K562 (cell line): ENCODE measurements around the gene AFDN.

Experiments used
- CEBPB ChIP-seq: fragments of 450-650 bp; IDR thresholded peaks from 2 replicates; pipeline ENCODE4 v1.6.1; 2016; ENCODE audit warnings: missing genetic modification characterization, missing compliant biosample characterization
- FOXM1 ChIP-seq, 2 experiments: fragments of 450-650 bp in 1 of 2; sonication (generic) in 1 of 2; formaldehyde crosslinking in 1 of 2; IDR thresholded peaks; 2 replicates each; pipeline versions ENCODE4 v1.6.1 to v1.9.0; 2017 to 2022; ENCODE audit warnings: low read depth in 2 of 2, mild to moderate bottlenecking in 2 of 2, missing genetic modification reagents in 1 of 2, moderate library complexity in 1 of 2
- GABPA ChIP-seq: fragments of 200-800 bp; sonication (Bioruptor generic); conservative IDR thresholded peaks from 2 replicates; pipeline ENCODE4 v1.6.1; 2016; ENCODE audit warnings: low read depth, missing genetic modification characterization, missing compliant biosample characterization
- MYC ChIP-seq, 2 experiments: fragments of 250-450 bp in 1 of 2; sonication (Bioruptor Pico) in 1 of 2; IDR thresholded peaks; 2 replicates each; pipeline versions ENCODE4 v1.5.1 to v1.6.1; 2012 to 2021; ENCODE audit warnings: low read depth in 2 of 2, borderline replicate concordance in 1 of 2, improper control_type of control experiment in 1 of 2, low read length in 1 of 2, mild to moderate bottlenecking in 1 of 2, moderate library complexity in 1 of 2
- POLR2A ChIP-seq: fragments of 450-650 bp; conservative IDR thresholded peaks from 2 replicates; pipeline ENCODE4 v1.6.1; 2016
- SMAD3 ChIP-seq: fragments of 450-650 bp; formaldehyde crosslinking; conservative IDR thresholded peaks from 2 replicates; pipeline ENCODE4 v1.4.0; 2020; ENCODE audit warnings: mild to moderate bottlenecking
- ZNF431 ChIP-seq: sonication (generic); formaldehyde crosslinking; IDR thresholded peaks from 2 replicates; pipeline ENCODE4 v1.8.0; 2022; ENCODE audit warnings: mild to moderate bottlenecking, missing genetic modification reagents
- TF ChIP-seq, protein P1 (sequence below): fragments of 150-350 bp; conservative IDR thresholded peaks from 2 replicates; pipeline ENCODE4 v1.6.1; 2014; ENCODE audit warnings: low read length
- TF ChIP-seq, protein P2 (sequence below), 3 experiments: IDR thresholded peaks in 2 of 3; conservative IDR thresholded peaks in 1 of 3; 2 replicates each; pipeline ENCODE4 v1.5.1; 2011 to 2012; ENCODE audit warnings: low read length in 3 of 3, mild to moderate bottlenecking in 3 of 3, control low read depth in 2 of 3, improper control_type of control experiment in 1 of 3, inconsistent platforms in 1 of 3, low read depth in 1 of 3, mixed read lengths in 1 of 3, moderate library complexity in 1 of 3; ENCODE audit not compliant: insufficient read depth in 2 of 3

DNA sequence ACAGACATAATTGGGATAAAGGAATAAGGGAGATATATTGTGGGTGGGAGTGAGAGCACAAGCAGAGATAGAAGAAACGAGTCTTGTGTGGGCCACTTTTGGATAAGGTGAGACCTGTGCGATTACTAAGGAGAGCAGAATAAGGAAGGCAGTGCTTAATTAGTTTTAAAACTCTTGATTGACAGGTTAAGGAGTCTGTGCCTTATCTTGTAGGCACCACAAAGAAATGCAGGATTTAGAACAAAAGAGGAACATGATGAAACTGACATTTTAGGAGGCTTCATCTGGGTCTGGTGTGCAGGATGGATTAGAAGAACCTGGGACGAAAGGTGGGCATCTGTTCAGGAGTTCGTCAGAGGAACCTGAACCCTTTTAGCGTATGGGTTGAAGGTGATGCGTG lies 100.5 kb downstream of the AFDN start:
- TF ChIP-seq, protein P1, sequence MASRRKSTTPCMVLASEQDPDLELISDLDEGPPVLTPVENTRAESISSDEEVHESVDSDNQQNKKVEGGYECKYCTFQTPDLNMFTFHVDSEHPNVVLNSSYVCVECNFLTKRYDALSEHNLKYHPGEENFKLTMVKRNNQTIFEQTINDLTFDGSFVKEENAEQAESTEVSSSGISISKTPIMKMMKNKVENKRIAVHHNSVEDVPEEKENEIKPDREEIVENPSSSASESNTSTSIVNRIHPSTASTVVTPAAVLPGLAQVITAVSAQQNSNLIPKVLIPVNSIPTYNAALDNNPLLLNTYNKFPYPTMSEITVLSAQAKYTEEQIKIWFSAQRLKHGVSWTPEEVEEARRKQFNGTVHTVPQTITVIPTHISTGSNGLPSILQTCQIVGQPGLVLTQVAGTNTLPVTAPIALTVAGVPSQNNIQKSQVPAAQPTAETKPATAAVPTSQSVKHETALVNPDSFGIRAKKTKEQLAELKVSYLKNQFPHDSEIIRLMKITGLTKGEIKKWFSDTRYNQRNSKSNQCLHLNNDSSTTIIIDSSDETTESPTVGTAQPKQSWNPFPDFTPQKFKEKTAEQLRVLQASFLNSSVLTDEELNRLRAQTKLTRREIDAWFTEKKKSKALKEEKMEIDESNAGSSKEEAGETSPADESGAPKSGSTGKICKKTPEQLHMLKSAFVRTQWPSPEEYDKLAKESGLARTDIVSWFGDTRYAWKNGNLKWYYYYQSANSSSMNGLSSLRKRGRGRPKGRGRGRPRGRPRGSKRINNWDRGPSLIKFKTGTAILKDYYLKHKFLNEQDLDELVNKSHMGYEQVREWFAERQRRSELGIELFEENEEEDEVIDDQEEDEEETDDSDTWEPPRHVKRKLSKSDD, result no peak
- TF ChIP-seq MYC (IDR thresholded peaks at IDR 0.05; ENCODE audit: low read depth, low read length) (no peak), MYC (CRISPR knock-in tag; IDR thresholded peaks at IDR 0.05; ENCODE audit: borderline replicate concordance, low read depth) (no peak), GABPA (no peak), CEBPB (tag) (no peak), POLR2A (no peak), FOXM1 (IDR thresholded peaks at IDR 0.05; ENCODE audit: low read depth) (no peak), FOXM1 (CRISPR knock-in tag; IDR thresholded peaks at IDR 0.05; ENCODE audit: low read depth) (no peak), ZNF431 (CRISPR knock-in tag) (no peak), SMAD3 (CRISPR knock-in tag) (no peak)
- TF ChIP-seq, protein P2, sequence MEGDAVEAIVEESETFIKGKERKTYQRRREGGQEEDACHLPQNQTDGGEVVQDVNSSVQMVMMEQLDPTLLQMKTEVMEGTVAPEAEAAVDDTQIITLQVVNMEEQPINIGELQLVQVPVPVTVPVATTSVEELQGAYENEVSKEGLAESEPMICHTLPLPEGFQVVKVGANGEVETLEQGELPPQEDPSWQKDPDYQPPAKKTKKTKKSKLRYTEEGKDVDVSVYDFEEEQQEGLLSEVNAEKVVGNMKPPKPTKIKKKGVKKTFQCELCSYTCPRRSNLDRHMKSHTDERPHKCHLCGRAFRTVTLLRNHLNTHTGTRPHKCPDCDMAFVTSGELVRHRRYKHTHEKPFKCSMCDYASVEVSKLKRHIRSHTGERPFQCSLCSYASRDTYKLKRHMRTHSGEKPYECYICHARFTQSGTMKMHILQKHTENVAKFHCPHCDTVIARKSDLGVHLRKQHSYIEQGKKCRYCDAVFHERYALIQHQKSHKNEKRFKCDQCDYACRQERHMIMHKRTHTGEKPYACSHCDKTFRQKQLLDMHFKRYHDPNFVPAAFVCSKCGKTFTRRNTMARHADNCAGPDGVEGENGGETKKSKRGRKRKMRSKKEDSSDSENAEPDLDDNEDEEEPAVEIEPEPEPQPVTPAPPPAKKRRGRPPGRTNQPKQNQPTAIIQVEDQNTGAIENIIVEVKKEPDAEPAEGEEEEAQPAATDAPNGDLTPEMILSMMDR (IDR thresholded peaks at IDR 0.05 in 2 of 3, conservative IDR thresholded peaks at IDR 0.05 in 1 of 3; ENCODE audit: insufficient read depth in 2 of 3, low read depth in 1 of 3, low read length in 3 of 3), result no peak
